Osteocyte (in vitro differentiated cells): ENCODE data around the gene SRRM2. TPM values are rescaled to one million over a fixed set of nuclear protein-coding genes. Genes with fewer than 3 reads are reported as not detected.

Experiments used
- DNase-seq: peaks from one replicate; pipeline ENCODE4 v3.0.0; 2021; ENCODE audit warnings: mixed read lengths; ENCODE audit not compliant: unreplicated experiment; ENCODE audit errors: extremely low spot score
- H3K27ac Mint-ChIP-seq: one replicate; pipeline ENCODE4 v1.8.0; 2021; ENCODE audit warnings: mild to moderate bottlenecking, mixed read lengths; ENCODE audit not compliant: unreplicated experiment
- H3K27me3 Mint-ChIP-seq: one replicate; pipeline ENCODE4 v1.8.0; 2021; ENCODE audit warnings: mixed read lengths; ENCODE audit not compliant: unreplicated experiment
- H3K36me3 Mint-ChIP-seq: one replicate; pipeline ENCODE4 v1.8.0; 2021; ENCODE audit warnings: mixed read lengths; ENCODE audit not compliant: unreplicated experiment
- H3K4me1 Mint-ChIP-seq: one replicate; pipeline ENCODE4 v1.8.0; 2021; ENCODE audit warnings: mixed read lengths; ENCODE audit not compliant: unreplicated experiment
- H3K4me3 Mint-ChIP-seq: one replicate; pipeline ENCODE4 v1.8.0; 2021; ENCODE audit warnings: mild to moderate bottlenecking, moderate library complexity, mixed read lengths; ENCODE audit not compliant: unreplicated experiment
- H3K9me3 Mint-ChIP-seq: one replicate; pipeline ENCODE4 v1.8.0; 2021; ENCODE audit warnings: mixed read lengths; ENCODE audit not compliant: unreplicated experiment
- total RNA-seq: library from RNA; stranded (reverse); gene quantifications from 2 replicates; pipeline ENCODE4 v1.2.1, GENCODE V29; 2021
- TF ChIP-seq, protein P1 (sequence below): fragments of 200-600 bp; sonication (generic); IDR thresholded peaks from 2 replicates; pipeline ENCODE4 v1.5.0; 2021; ENCODE audit warnings: antibody characterized with exemption, mild to moderate bottlenecking, moderate library complexity

SRRM2 gene
- total RNA-seq, 1 donor from 2014 or later, result 572 TPM

DNA sequence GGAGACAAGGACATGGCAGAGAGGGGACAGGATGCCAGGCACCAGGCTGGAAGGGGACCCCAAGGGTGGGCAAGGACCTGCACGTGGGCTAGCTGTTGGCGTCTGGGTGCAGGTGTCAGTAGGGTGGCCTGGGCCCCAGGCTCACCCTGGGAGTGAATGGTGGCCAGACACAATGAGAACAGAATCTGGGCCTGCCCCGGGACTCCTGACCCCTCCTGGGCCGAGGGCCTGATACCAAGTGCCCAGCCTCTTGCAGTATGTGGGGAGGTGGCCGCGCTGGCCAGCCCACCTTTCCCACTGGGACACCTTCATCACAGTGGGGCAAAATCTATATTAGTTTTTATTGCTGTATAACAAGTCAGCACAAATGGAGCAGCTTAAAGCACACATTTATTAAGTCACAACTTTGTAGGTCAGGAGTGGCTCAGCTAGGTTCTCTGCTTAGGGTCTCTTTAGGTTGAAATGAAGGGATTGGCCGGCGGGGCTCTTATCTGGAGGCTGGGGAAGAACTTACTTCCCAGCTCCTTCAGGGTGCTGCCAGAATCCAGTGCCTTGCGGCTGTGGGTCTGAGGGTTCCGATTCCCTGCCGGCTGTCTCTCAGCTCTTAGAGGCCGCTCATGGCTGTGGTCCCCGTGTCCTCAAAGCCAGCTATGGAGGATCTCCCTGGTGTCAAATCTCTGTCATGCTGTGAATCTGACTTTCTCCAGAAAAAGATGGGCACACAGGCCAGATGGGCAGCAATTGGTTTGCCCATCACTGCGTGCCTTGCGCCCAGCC, 31.3 kb downstream of the SRRM2 start:
- Mint-ChIP-seq H3K27me3 (peaks cover 10% of the 10 kb centered on the region), H3K36me3 (no peaks in the 10 kb centered on the region), H3K9me3 (no peaks in the 10 kb centered on the region), H3K4me1 (peaks cover 4% of the 10 kb centered on the region), H3K4me3 (no peak overlapping the region), H3K27ac (no peak overlapping the region)
- TF ChIP-seq, protein P1, sequence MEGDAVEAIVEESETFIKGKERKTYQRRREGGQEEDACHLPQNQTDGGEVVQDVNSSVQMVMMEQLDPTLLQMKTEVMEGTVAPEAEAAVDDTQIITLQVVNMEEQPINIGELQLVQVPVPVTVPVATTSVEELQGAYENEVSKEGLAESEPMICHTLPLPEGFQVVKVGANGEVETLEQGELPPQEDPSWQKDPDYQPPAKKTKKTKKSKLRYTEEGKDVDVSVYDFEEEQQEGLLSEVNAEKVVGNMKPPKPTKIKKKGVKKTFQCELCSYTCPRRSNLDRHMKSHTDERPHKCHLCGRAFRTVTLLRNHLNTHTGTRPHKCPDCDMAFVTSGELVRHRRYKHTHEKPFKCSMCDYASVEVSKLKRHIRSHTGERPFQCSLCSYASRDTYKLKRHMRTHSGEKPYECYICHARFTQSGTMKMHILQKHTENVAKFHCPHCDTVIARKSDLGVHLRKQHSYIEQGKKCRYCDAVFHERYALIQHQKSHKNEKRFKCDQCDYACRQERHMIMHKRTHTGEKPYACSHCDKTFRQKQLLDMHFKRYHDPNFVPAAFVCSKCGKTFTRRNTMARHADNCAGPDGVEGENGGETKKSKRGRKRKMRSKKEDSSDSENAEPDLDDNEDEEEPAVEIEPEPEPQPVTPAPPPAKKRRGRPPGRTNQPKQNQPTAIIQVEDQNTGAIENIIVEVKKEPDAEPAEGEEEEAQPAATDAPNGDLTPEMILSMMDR, result no peak
- no peak for DNase-seq

DNA sequence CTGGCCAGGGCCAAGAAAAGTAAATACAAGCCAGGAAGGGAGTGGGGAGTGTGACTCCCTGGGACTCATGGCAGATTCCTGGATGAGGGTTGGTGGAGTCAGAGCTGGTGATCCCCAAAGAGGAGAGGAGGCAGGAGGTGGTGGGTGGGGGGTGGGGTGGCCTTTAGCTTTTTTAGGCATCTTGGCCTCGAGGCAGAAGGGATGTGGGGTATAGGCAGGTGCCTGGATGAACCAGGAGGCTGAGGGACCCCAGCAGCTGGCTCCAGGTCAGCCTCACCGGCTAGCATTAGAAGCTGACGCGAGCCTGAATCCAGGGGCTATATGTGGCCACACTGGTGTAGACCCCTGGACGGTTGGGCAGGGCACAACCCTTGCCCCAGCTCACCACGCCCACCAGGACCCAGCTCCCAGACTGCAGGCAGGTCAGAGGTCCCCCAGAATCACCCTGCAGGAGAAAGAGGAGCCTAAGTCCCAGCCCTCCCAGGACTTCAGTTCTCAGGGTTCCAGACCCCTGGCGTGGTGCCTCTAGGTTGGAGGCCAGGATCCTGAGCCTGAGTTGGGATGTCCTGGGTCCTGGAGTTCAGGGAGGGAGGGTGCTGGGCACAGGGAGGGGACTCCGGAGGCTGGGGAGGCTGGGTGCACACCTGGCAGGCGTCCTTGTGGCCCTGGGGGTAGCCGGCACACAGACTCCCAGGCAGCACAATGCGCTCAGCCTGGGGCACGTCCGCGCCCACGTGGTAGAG, 32.1 kb downstream of the SRRM2 start:
- Mint-ChIP-seq H3K27me3 (peaks cover 10% of the 10 kb centered on the region), H3K27ac (no peak overlapping the region), H3K9me3 (no peaks in the 10 kb centered on the region), H3K4me1 (peaks cover 4% of the 10 kb centered on the region), H3K4me3 (no peak overlapping the region), H3K36me3 (no peaks in the 10 kb centered on the region)
- TF ChIP-seq, protein P1, result no peak
- no peak for DNase-seq

DNA sequence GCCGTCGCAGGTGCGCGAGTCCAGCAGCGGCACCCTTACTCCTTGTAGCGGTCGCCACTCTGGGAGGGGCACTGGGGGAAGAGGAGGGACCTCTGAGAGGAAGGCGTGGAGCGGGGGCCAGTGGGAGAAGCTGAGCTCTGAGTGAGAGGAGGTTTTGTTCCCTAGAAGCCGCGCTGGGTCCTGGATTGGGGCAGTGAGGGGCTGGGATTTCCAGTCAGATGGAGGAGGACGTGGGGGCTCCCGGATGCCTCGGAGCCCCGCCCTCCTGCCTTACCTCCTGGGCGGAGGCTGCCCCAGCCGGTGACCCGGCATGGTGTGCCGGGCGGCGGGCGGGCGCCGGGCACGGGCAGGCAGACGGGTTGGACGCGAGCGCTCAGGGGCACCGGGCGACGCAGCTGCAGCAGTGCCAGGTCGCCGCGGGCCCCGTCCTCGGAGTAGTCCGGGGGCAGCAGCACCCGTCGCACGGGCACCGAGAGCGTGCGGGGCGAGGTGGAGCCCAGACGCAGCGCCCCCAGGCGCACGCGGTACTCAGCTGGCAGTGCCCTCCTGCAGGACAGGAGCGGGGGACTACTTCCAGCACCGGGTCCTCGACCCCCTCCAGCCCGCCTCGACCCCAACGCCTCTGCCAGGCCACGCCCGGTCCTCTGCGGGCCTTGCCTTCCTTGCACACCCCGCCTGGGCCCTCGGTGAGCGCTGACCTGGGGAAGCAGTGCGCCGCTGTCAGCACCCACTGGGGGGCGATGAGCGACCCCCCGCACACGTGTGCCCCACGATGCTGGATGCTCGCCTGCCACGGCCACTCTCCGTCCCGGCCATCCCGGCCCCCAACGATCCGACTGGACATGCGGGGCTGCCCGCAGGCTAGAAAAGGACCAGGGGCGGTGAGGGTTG, 32.9 kb downstream of the SRRM2 start:
- TF ChIP-seq, protein P1, result no peak
- H3K36me3 Mint-ChIP-seq, result no peaks in the 10 kb centered on the region
- no peak overlapping the region for H3K27ac Mint-ChIP-seq
- peaks cover under 1% of the 10 kb centered on the region for H3K4me1 Mint-ChIP-seq
- H3K27me3 Mint-ChIP-seq, result peaks cover 11% of the 10 kb centered on the region
- H3K4me3 Mint-ChIP-seq, result no peak overlapping the region
- DNase-seq, result no peak
- no peaks in the 10 kb centered on the region for H3K9me3 Mint-ChIP-seq

DNA sequence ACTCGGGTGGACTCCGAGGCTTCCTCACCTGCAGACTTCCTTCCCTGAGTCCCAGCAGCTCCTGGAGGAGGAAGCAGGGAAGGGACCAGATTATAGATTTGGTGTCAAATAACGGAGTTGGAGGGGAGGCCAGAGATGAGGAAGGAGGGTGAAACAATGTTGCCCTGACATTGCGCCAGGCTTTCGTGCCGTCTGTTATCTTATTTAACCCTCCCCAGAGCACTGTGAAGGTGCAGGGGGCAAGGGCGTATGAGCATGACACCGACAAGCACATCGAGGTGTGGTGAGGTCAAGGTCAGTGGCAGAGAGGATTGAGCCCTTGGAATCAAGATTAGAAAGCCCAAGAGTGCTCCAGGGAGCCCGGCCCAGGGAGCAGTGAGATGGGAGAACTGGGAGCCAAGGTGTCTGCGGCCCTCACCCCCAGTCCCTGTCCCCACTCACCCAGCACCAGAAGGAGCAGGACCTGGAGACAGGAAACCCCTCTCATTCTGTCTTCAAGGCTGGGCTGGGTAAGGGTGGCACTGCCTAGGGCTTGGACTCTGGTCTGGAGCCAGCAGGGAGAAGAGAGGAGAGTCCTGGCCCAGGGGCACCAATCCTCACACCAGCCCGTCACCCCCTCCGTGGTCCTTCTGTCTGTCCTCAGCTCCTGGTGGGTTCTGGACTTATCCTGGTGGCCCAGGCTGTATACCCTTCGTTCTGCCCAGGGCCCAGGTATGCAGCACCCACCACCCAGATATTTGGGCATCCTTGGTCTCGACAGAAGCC, 33.8 kb downstream of the SRRM2 start:
- TF ChIP-seq, protein P1, result no peak
- DNase-seq, result no peak
- H3K9me3 Mint-ChIP-seq, result no peaks in the 10 kb centered on the region
- no peak overlapping the region for H3K27ac Mint-ChIP-seq
- peaks cover 14% of the 10 kb centered on the region for H3K27me3 Mint-ChIP-seq
- H3K4me1 Mint-ChIP-seq, result no peaks in the 10 kb centered on the region
- no peak overlapping the region for H3K4me3 Mint-ChIP-seq
- H3K36me3 Mint-ChIP-seq, result no peaks in the 10 kb centered on the region
